ENCODE data around the gene DDR2. TPM values are rescaled to one million over a fixed set of nuclear protein-coding genes. Genes with fewer than 3 reads are reported as not detected.
"Not testable (repeated sequence)": the region's sequence is repeated elsewhere in the genome, so short reads cannot be mapped to it uniquely, and the experiment has no call there.

Gene DDR2
- total RNA-seq, 4 donors from 2014 or later, result 76.5 to 120 (median 103) TPM

DNA sequence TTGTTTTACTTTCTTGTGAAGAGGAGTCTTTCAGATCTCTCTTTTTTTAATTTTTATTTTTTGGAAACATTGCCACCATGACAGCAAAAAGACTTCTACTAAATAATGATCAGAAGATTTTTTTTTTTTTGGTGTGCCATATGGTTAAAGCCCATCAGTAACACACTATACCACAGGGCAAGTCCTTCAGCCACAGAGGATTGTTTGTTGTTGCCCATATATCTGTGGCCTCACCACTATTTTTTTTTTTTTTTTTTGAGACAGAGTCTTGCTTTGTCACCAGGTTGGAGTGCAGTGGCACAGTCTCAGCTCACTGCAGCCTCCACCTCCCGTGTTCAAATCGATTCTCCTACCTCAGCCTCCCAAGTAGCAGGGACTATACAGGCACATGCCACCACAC lies 41.6 kb upstream of the DDR2 start:
- WGBS, 2 donors, result 89 to 91% methylated on average over 2 of the region's 2 CpGs
- Histone ChIP-seq H3K27me3 (no peaks in the 10 kb centered on the region), H3K4me1 (no peaks in the 10 kb centered on the region), H3K9me3 (no peaks in the 10 kb centered on the region), H3K4me3 (no peak overlapping the region), H3K27ac (peak overlapping the region in 1 of 4 donors; percentile 51), H3K36me3 (peaks cover 3 to 83% (median 8%) of the 10 kb centered on the region in 3 donors)
- TF ChIP-seq, protein P1, sequence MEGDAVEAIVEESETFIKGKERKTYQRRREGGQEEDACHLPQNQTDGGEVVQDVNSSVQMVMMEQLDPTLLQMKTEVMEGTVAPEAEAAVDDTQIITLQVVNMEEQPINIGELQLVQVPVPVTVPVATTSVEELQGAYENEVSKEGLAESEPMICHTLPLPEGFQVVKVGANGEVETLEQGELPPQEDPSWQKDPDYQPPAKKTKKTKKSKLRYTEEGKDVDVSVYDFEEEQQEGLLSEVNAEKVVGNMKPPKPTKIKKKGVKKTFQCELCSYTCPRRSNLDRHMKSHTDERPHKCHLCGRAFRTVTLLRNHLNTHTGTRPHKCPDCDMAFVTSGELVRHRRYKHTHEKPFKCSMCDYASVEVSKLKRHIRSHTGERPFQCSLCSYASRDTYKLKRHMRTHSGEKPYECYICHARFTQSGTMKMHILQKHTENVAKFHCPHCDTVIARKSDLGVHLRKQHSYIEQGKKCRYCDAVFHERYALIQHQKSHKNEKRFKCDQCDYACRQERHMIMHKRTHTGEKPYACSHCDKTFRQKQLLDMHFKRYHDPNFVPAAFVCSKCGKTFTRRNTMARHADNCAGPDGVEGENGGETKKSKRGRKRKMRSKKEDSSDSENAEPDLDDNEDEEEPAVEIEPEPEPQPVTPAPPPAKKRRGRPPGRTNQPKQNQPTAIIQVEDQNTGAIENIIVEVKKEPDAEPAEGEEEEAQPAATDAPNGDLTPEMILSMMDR (IDR thresholded peaks at IDR 0.05), result no peak
- TF ChIP-seq POLR2A (IDR thresholded peaks at IDR 0.05) (no peak), EP300 (IDR thresholded peaks at IDR 0.05) (no peak)
- DNase-seq (ENCODE audit: low spot score in 2 of 2), result no peak

DNA sequence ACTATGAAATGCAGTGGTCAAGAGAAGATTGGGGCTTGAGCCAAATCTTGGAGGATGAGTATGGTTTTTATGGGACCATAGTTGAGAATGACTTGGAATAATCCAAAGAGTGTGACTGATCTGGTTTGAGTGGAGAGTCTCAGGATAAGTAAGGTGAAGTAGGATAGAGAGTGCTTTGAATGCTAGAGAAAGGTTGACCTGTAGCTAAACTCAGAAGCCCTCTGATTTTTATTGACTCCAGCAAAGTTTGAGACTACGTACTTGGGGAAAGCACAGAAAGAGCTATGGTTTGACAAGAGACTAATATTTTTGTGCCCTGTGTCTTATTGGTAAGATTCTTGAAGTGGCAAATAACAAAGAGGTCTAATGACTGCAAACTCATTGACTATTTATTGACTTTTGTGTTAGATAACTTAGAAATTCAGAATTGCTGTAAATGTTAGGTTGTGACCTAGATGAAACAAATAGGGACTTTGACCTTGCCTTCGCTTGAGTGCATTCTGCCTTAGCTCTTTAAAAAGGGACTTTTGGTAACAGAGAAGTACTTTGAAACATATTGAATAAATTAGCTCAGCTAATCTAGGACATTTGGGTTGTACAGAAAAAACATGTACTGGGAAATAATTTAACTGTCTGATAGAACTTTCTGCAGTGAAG lies 35.6 kb upstream of the DDR2 start:
- no peak overlapping the region for H3K27ac ChIP-seq
- peaks cover 0 to 5% (median 0%) of the 10 kb centered on the region in 4 donors for H3K4me1 ChIP-seq
- no peak overlapping the region for H3K4me3 ChIP-seq
- TF ChIP-seq, protein P1 (IDR thresholded peaks at IDR 0.05), result no peak
- no peak for TF ChIP-seq EP300 (IDR thresholded peaks at IDR 0.05)
- no peak for TF ChIP-seq POLR2A (IDR thresholded peaks at IDR 0.05)
- H3K27me3 ChIP-seq, result no peaks in the 10 kb centered on the region
- WGBS, 2 donors, result 37 to 39% methylated on average over 2 of the region's 2 CpGs
- peaks cover 0 to 67% (median 5%) of the 10 kb centered on the region in 3 donors for H3K36me3 ChIP-seq
- DNase-seq (ENCODE audit: low spot score in 2 of 2), result no peak
- no peaks in the 10 kb centered on the region for H3K9me3 ChIP-seq

DNA sequence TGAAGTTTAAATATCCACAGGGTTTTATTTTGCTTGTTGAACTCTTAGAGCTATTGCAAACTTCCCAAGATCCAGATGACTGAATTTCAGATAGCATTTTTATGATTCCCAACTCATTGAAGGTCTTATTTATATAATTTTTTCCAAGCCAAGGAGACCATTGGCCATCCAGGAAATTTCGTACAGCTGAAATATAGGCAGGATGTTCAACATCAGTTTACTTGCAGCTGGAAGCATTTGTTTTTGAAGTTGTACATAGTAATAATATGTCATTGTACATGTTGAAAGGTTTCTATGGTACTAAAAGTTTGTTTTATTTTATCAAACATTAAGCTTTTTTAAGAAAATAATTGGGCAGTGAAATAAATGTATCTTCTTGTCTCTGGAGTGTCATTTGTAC lies 32.8 kb upstream of the DDR2 start:
- H3K4me1 ChIP-seq, result peaks cover 0 to 5% (median 0%) of the 10 kb centered on the region in 4 donors
- no peak overlapping the region for H3K27ac ChIP-seq
- 74 to 82% methylated on average over 1 of the region's 1 CpG for WGBS, 2 donors
- TF ChIP-seq, protein P1 (IDR thresholded peaks at IDR 0.05), result no peak
- no peak for TF ChIP-seq EP300 (IDR thresholded peaks at IDR 0.05)
- TF ChIP-seq POLR2A (IDR thresholded peaks at IDR 0.05), result no peak
- peaks cover 0 to 64% (median 0%) of the 10 kb centered on the region in 3 donors for H3K36me3 ChIP-seq
- H3K27me3 ChIP-seq, result no peaks in the 10 kb centered on the region
- no peaks in the 10 kb centered on the region for H3K9me3 ChIP-seq
- DNase-seq (ENCODE audit: low spot score in 2 of 2), result no peak
- no peak overlapping the region for H3K4me3 ChIP-seq

DNA sequence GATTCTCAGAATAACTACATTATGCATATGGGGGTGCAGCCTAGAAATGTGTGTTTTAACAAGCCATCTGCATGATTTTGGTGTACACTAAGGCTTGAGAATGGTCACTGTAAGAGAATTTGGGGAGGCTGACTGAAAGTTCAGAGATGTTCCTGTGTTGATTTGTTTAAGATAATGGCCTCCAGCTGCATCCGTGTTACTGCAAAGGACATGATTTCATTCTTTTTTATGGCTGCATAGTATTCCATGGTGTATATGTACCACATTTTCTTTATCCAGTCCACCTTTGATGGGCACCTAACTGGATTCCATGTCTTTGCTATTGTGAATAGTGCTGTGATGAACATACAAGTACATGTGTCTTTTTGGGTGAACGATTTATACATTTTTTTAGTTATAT lies 29.1 kb upstream of the DDR2 start:
- DNase-seq (ENCODE audit: low spot score in 2 of 2); H3K27ac ChIP-seq; H3K4me3 ChIP-seq; H3K9me3 ChIP-seq; H3K4me1 ChIP-seq; H3K27me3 ChIP-seq: not testable (repeated sequence)
- peaks cover 0 to 51% (median 0%) of the 10 kb centered on the region in 3 donors for H3K36me3 ChIP-seq
- 93 to 100% methylated on average over 2 of the region's 2 CpGs for WGBS, 2 donors

DNA sequence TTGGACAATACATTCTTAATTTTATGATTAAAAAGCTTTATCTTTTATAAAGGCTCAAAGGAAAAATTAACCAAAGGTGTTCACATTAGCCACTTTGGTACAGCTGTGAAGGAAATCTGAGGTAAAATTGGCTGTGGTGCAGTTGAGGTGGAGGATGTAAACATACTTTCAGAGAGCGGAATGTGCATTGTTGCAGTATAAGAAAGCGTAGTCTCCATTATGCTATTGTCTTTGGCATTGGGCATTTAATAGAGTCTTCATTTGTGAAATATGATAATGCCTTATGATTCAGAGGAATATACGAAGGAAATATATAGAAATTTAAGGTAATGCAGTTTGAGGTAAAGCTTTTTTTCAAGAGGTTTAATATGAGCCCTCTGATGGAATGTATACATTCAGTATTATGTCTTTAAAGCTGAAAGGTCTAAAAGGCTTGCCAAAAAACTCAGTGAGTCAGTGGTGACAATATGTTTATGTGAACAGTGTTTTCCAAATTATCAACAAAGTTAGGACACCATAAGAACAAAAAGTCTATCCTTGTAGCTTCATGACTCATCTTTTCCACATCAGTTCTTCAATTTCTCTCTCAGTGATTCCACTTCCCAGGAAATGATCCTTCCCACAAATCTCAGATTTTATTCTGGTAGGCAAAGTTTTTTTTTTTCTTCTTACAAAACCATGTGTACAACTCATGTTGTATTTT lies 26.9 kb upstream of the DDR2 start:
- DNase-seq (ENCODE audit: low spot score in 2 of 2), result no peak
- peak overlapping the region in 1 of 4 donors; percentile 41 for H3K27ac ChIP-seq
- 91 to 92% methylated on average over 3 of the region's 3 CpGs for WGBS, 2 donors
- H3K4me3 ChIP-seq, result no peak overlapping the region
- H3K4me1 ChIP-seq, result no peaks in the 10 kb centered on the region
- H3K9me3 ChIP-seq, result no peaks in the 10 kb centered on the region
- H3K27me3 ChIP-seq, result no peaks in the 10 kb centered on the region
- TF ChIP-seq EP300 (IDR thresholded peaks at IDR 0.05), result peak; percentile 24 to 37
- TF ChIP-seq, protein P1 (IDR thresholded peaks at IDR 0.05), result no peak
- peaks cover 0 to 42% (median 0%) of the 10 kb centered on the region in 3 donors for H3K36me3 ChIP-seq
